Measurements from ENCODE around the gene ANHX.

Gene ANHX

GRCh38 chr12:133181238-133181959, 54.3 kb downstream of the ANHX start, which contains the start of gene ZNF268:
TSS of gene ZNF268 (plus strand) at chr12:133181495. CDS start at chr12:133181998, 503 bp downstream.
- WGBS (ENCODE audit: insufficient coverage): 1% methylated on average over 35 of the region's 40 CpGs
- peaks cover 4 to 9% (median 6%) of the 10 kb centered on the region in 4 experiments for H3K4me1 ChIP-seq (ENCODE audit: control extremely low read depth in 1 of 4, control insufficient read depth in 4 of 4, insufficient read depth in 4 of 4, low read length in 3 of 4)
- peaks cover 15 to 64% (median 32%) of the 10 kb centered on the region in 5 experiments for H3K9me3 ChIP-seq (ENCODE audit: control extremely low read depth in 1 of 5, control insufficient read depth in 4 of 5, insufficient read depth in 2 of 5, low read depth in 1 of 5, low read length in 4 of 5)
- ChIA-PET POLR2A (interaction anchor here (0.9 kb wide), 1 partner anchor 100 kb away, joined by 3 read pairs; the partner anchor contains the start of gene ZNF140), CTCF (interaction anchor here (0.7 to 1.8 kb wide), 12 partner anchors 13 to 195 kb away, joined by 3 to 6 read pairs (median 3); partner anchors contain the start of genes ZNF10, ZNF26 and ZNF891)
- peaks cover 23 to 38% (median 33%) of the 10 kb centered on the region in 4 experiments for H3K36me3 ChIP-seq (ENCODE audit: control insufficient read depth in 4 of 4, insufficient read depth in 4 of 4, low read length in 3 of 4)
- peak within 1 kb of the TSS; percentile 81 to 100 (median 99) for H3K4me3 ChIP-seq (ENCODE audit: control insufficient read depth in 1 of 7, extremely low read depth in 1 of 7, insufficient read depth in 4 of 7, low read depth in 2 of 7, low read length in 6 of 7)
- peak within 1 kb of the TSS; percentile 93 to 96 for H3K27ac ChIP-seq (ENCODE audit: insufficient read depth in 1 of 2, low read depth in 1 of 2, low read length in 2 of 2, poor library complexity in 1 of 2, severe bottlenecking in 2 of 2)
- peak; percentile 94 to 97 (median 95) for DNase-seq
- no peaks in the 10 kb centered on the region for H3K27me3 ChIP-seq (replicated peaks in 2 of 5; ENCODE audit: control insufficient read depth in 4 of 5, insufficient read depth in 5 of 5, low read length in 4 of 5)

GRCh38 chr12:133180669-133181068, 55.0 kb downstream of the ANHX start:
- Histone ChIP-seq H3K9me3 (ENCODE audit: control extremely low read depth in 1 of 5, control insufficient read depth in 4 of 5, insufficient read depth in 2 of 5, low read depth in 1 of 5, low read length in 4 of 5) (peaks cover 12 to 61% (median 29%) of the 10 kb centered on the region in 5 experiments), H3K27ac (ENCODE audit: insufficient read depth in 1 of 2, low read depth in 1 of 2, low read length in 2 of 2, poor library complexity in 1 of 2, severe bottlenecking in 2 of 2) (no peak overlapping the region), H3K36me3 (ENCODE audit: control insufficient read depth in 4 of 4, insufficient read depth in 4 of 4, low read length in 3 of 4) (peaks cover 17 to 31% (median 25%) of the 10 kb centered on the region in 4 experiments), H3K4me3 (ENCODE audit: control insufficient read depth in 1 of 7, extremely low read depth in 1 of 7, insufficient read depth in 4 of 7, low read depth in 2 of 7, low read length in 6 of 7) (peak overlapping the region in 2 of 7 experiments; percentile 99 to 100), H3K4me1 (ENCODE audit: control extremely low read depth in 1 of 4, control insufficient read depth in 4 of 4, insufficient read depth in 4 of 4, low read length in 3 of 4) (peaks cover 4 to 9% (median 6%) of the 10 kb centered on the region in 4 experiments), H3K27me3 (replicated peaks in 2 of 5; ENCODE audit: control insufficient read depth in 4 of 5, insufficient read depth in 5 of 5, low read length in 4 of 5) (no peaks in the 10 kb centered on the region)
- WGBS (ENCODE audit: insufficient coverage): 93% methylated on average over 3 of the region's 8 CpGs
- POLR2A ChIA-PET: interaction anchor here (0.9 kb wide), 1 partner anchor 100 kb away, joined by 3 read pairs; the partner anchor contains the start of gene ZNF140
- no peak for DNase-seq
- CTCF ChIA-PET: interaction anchor here (0.7 to 1.8 kb wide), 10 partner anchors 13 to 193 kb away, joined by 3 to 6 read pairs (median 3); partner anchors contain the start of genes ZNF10 and ZNF891

GRCh38 chr12:133174901-133175300, 60.8 kb downstream of the ANHX start:
- POLR2A ChIA-PET: no interaction called here
- CTCF ChIA-PET: no interaction called here
- Histone ChIP-seq H3K27me3 (replicated peaks in 2 of 5; ENCODE audit: control insufficient read depth in 4 of 5, insufficient read depth in 5 of 5, low read length in 4 of 5) (no peaks in the 10 kb centered on the region), H3K4me1 (ENCODE audit: control extremely low read depth in 1 of 4, control insufficient read depth in 4 of 4, insufficient read depth in 4 of 4, low read length in 3 of 4) (no peaks in the 10 kb centered on the region), H3K9me3 (ENCODE audit: control extremely low read depth in 1 of 5, control insufficient read depth in 4 of 5, insufficient read depth in 2 of 5, low read depth in 1 of 5, low read length in 4 of 5) (peaks cover 9 to 66% (median 29%) of the 10 kb centered on the region in 5 experiments), H3K36me3 (ENCODE audit: control insufficient read depth in 4 of 4, insufficient read depth in 4 of 4, low read length in 3 of 4) (no peaks in the 10 kb centered on the region), H3K4me3 (ENCODE audit: control insufficient read depth in 1 of 7, extremely low read depth in 1 of 7, insufficient read depth in 4 of 7, low read depth in 2 of 7, low read length in 6 of 7) (no peak overlapping the region), H3K27ac (ENCODE audit: insufficient read depth in 1 of 2, low read depth in 1 of 2, low read length in 2 of 2, poor library complexity in 1 of 2, severe bottlenecking in 2 of 2) (no peak overlapping the region)
- DNase-seq: no peak
- WGBS (ENCODE audit: insufficient coverage): 100% methylated on average over 1 of the region's 1 CpG

GRCh38 chr12:133172491-133172890, 63.2 kb downstream of the ANHX start:
- 100% methylated on average over 1 of the region's 1 CpG for WGBS (ENCODE audit: insufficient coverage)
- Histone ChIP-seq H3K36me3 (ENCODE audit: control insufficient read depth in 4 of 4, insufficient read depth in 4 of 4, low read length in 3 of 4) (no peaks in the 10 kb centered on the region), H3K9me3 (ENCODE audit: control extremely low read depth in 1 of 5, control insufficient read depth in 4 of 5, insufficient read depth in 2 of 5, low read depth in 1 of 5, low read length in 4 of 5) (peaks cover 11 to 73% (median 27%) of the 10 kb centered on the region in 5 experiments), H3K27ac (ENCODE audit: insufficient read depth in 1 of 2, low read depth in 1 of 2, low read length in 2 of 2, poor library complexity in 1 of 2, severe bottlenecking in 2 of 2) (no peak overlapping the region), H3K4me1 (ENCODE audit: control extremely low read depth in 1 of 4, control insufficient read depth in 4 of 4, insufficient read depth in 4 of 4, low read length in 3 of 4) (no peaks in the 10 kb centered on the region), H3K4me3 (ENCODE audit: control insufficient read depth in 1 of 7, extremely low read depth in 1 of 7, insufficient read depth in 4 of 7, low read depth in 2 of 7, low read length in 6 of 7) (no peak overlapping the region), H3K27me3 (replicated peaks in 2 of 5; ENCODE audit: control insufficient read depth in 4 of 5, insufficient read depth in 5 of 5, low read length in 4 of 5) (no peaks in the 10 kb centered on the region)
- CTCF ChIA-PET: no interaction called here
- DNase-seq: no peak
- POLR2A ChIA-PET: no interaction called here
